HG03565 (cell line): ENCODE measurements around the gene PLCG2.
"Not testable (repeated sequence)": the region's sequence is repeated elsewhere in the genome, so short reads cannot be mapped to it uniquely, and the experiment has no call there.

Experiments used
- ATAC-seq: cut with Tn5 transposase; IDR thresholded peaks from one replicate; pipeline ENCODE4 v1.9.1; 2021; ENCODE audit warnings: mild to moderate bottlenecking, moderate library complexity; ENCODE audit not compliant: unreplicated experiment

PLCG2 gene

DNA sequence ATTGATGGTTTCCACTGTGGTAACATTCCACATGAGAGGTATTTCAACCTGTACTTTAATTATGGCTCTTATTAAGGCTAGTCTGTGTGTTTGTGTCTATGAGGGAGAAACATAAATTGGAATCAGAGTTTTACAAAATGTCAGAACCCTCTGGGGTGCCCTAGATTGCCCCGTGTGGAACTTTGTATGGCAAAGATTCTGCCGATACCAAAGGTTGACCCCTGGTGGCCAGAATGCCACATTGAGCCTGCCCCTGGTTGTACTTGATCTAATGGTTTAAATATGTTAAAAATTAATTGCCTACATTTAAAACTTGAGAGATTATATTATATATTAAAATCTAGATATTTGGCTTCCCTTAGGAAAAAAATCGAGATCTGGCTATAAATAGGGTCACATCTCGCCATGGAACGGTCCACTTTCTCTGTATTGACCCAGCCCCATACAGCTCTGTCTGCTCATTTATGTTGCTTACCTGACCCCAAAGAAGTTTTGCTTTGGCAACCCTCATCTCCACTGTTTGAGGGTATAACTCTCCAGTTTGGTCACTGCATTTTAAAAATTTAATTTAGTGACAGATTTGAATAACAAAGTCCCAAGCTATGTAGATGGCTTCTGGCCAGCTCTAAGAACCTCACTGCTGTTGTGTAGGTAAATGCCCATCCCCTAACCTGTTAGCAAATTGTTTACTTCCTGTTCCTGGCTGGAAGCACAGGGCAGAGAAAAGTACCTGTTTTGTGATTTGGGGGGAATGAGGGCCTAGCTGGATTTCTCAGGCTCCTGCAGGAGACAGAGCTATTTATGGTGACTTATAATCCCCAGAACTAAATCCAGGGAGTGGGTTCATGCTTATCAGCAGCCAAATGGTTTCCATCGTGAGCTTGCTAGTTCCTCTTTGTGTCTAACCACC is 95.0 kb downstream of the PLCG2 start:
- no peak for ATAC-seq

DNA sequence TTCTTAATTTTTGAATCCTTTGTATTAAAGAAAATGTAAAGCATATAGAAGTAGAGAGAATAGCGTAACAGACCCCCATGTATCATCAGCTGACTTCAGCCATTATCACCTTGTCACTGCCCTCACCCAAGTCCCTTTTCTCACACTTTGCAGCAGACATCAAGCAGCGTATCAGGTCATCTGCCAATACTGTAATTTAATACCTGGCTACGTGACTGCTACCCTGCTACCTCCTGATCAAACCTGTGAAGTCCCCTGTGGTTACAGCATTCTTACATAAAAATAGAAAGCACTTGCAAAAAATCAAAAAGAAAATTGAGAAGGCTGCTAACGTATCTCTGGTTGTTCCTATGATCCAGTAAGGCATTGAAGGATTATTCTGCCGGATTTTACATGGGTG is 96.4 kb downstream of the PLCG2 start:
- ATAC-seq = no peak

DNA sequence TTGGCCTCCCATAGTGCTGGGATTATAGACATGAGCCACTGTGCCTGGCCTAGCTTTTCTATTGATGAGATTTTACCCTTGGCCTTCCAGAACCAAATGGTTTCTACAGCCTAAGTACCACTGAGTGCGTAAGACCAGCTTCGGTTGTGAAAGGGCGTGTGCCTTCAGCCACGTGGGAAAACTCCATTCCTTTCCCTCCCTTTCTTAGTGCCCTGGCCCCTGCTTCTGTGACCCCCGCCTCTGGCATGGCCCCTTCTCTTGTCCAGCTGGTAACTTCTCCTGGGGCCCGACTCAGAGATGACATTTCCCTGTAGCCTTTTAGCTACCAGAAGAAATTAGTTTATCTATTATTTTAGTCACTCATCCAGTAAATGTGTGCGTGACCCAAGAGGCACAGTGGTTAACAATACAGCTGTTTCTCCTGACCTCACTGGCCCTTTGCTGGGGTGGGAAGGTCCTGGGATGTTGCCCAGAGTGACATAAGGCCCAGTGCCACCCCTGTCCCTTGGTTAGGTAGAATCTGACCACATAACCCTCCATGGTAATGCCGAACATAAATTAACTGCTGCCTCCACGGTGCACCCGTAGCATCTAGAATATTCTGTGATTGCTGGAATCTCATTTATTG is 97.3 kb downstream of the PLCG2 start:
- no peak for ATAC-seq

DNA sequence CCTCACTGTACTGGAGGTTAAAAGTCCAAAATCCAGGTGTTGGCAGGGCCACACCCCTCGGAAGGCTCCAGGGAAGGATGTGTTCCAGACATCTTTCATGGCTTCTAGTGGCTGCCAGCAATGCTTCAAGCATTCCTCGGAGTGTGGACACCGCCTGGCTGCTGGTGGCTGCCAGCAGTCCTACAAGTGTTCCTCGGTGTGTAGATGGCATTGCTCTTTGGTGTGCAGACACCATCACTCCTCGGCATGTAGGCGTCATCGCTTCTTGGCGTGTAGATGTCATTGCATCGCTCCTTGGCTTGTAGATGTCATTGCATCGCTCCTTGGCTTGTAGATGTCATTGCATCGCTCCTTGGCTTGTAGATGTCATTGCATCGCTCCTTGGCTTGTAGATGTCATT is 98.4 kb downstream of the PLCG2 start:
- ATAC-seq = not testable (repeated sequence)

DNA sequence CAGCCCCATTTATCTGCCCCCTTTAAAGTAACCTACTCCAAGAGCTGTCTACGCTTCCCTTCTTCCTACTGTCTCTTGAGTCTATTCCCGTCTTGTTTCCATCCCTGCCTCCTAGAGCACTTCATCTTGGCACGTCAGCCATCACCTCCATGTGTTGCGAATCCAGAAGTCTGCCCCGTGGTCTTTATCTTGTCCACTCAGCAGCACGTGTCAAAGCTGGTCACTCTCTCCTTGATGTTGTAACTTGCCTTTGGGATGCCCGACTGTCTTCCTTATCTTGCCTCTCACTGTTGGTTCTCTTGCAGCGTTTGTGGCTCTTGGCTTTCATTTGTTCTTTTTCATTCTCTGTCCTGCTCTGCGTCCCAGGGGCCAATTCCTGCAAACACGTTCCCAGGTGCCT is 99.4 kb downstream of the PLCG2 start:
- no peak for ATAC-seq

DNA sequence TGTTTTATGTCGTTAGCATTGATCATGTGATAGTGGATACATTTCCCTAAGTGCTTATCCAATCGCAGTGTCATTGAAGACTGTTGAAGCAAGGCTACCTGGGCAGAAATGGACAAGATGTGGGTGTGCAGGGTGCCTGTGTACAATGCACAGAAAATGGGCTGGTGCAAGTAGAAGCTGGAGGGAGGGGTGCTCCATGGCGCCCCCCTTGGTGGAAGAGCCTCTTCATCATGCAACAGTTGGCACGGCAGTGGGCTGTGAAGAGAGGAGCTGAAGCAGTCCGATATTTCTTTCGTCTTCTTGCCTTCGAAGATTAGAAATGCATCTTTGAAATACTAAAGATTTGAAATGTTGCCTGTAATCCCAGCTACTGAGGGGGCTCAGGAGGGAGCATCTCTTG is 100.5 kb downstream of the PLCG2 start:
- no peak for ATAC-seq

DNA sequence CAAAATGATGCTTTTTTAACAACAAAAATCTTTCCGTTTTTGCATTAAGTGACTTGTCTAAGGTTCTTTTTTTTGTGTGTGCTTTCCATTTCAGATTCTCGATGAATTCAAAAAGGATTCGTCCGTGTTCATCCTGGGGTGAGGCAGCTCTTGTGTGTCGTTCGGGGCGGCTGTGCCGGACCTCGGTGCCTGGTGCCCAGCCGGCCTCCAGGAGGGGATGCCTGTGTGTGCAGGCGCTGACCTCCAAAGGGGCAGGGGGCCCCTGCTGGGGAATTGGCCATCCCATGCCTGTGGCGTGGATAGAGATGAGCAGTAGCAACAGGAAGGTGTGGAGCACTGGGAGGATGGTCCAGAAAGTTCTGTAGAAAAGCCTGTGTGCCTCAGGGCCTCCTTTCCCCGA is 101.7 kb downstream of the PLCG2 start:
- no peak for ATAC-seq

DNA sequence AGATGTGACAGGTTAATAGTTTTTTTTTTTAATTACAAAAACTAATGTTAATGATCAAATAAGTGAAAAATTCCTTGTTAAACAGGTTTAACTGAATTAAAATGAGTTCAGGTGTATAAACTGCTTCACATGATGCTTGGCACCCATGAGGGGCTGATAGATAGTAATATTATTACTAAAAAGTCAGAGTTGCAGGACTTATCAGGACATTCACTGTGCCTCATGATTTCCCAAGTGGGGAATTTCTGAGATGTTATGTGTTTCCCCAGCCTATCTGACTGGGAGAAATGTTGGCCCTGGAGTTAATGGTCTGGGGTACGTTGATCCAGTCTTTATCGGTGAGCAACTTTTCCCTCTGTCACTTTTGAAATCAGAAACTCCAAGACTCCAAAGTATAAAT is 102.1 kb downstream of the PLCG2 start:
- ATAC-seq = no peak

DNA sequence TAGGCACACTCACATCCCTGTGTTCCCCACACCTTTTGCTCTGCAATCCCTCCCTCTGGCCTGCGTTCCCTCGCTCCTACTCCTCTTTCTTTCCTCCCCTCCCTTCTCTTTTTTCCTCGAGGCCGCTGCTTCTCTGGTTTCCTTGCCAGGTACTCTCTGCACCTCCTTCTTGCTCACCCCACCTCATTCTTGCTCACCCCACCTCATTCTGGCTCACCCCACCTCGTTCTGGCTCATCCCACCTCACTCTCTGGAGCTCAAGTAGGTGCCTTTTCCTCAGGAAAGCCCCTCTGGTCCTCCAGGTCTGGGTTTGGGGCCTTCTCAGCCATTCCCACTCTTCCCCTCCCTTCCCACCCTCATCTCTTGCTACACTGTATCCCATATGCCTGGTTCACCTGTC is 103.5 kb downstream of the PLCG2 start:
- no peak for ATAC-seq

DNA sequence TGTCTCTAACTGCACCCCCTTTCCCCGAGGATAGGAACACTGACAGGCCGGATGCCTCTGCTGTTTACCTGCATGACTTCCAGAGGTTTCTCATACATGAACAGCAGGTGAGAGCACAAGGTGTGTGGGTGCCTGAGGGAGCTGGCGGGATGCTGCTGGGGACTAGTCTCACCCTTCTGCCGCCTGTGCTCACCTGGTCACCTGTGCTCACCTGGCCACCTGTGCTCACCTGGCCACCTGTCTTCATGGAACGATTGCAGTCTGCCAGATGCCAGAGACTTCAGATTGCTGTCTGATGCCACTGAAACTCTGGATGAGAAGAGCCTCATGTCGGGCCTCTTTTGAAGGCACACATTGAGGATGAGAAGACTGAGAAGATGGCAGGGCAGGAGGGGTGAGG is 104.1 kb downstream of the PLCG2 start:
- no peak for ATAC-seq

DNA sequence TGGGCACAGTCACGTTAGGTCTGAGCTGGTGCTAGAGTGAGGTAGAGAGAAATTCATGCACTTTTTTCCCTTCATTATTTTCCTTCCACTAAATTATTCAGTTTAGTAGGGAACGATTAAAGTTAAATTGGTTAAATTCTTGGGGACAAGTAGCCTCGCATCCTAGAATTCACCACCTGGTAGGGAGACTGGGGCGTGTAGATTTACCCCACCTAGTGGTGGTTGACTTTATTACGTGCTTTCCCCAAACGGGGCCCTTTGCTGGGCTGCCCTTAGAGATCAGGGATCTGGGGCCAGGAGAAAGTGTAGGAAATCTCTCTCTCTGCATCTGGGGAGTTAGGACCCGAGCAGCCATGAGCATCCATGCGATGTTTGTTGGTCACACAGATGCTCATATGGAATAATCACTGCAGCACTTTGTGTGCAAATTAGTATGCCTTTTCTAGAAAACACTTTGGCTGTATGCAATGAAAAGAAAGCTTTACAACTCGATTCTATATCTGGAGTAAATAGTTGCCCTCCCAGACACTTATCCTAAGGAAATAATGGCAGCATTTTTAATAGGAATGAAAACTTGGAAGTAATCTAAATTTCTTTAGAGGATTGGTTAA is 107.0 kb downstream of the PLCG2 start:
- no peak for ATAC-seq

DNA sequence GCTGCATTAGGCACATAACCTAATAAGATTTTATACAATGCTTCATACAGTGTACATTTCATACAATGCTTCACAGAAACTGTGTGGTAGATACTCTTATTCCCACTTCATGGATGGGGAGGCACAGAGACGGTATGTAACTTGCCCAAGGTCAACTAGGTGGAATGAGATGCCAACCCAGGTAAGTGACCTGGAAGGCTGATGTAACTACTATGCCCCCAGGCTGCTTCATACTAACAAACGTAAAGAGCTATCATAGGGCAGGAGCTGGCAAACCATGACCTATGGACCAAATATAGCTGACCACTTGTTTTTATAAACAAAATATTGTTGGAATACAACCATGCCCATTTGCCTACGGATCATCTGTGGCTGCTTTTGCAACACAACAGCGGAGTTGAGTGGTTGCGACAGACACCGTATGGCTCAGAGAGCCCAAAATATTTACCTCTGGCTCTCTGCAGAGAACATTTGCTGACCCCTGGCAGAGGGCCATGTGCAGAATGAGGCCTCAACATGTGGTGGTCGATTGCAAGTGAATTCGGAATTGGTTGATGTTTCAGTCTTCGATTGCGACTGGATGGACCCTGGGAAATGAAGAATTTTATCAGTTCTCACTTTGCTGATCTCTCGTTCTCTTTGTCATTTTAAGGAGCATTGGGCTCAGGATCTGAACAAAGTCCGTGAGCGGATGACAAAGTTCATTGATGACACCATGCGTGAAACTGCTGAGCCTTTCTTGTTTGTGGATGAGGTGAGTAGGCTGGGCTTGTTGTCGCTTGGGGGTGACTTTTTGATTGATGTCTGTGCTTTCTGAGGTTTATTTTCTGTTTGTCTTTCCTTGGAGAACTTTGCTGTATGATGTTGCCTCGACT is 109.7 kb downstream of the PLCG2 start:
- ATAC-seq = no peak

DNA sequence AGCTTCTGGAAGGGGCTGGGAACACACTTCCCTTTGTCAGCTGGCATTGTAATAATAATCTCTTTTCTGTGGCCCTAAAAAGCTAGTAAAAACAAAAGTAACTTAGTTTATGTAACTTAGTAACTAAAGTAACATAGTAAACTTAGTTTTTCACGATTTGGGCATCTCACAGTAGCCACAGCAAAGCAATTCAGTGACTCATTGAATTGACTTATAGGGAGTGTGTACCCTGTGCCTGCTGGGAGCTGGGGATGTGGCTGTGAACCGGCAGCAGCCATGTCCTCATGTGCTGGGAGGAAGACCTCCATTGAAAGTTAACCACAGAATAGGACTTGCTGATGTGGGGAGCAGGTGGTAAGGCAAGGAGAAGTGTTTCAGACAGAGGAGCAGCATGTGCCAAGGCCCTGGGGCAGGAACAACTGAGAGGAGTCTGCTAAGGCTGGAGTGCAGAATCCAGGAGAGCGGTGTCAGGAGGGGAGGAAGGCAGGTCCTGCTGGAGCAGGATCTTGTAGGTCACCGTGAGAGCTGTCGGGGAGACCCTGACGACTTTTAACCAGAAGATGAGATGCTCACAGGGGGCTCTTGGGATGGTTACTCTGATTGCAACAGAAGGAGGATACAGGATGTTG is 112.8 kb downstream of the PLCG2 start:
- no peak for ATAC-seq

DNA sequence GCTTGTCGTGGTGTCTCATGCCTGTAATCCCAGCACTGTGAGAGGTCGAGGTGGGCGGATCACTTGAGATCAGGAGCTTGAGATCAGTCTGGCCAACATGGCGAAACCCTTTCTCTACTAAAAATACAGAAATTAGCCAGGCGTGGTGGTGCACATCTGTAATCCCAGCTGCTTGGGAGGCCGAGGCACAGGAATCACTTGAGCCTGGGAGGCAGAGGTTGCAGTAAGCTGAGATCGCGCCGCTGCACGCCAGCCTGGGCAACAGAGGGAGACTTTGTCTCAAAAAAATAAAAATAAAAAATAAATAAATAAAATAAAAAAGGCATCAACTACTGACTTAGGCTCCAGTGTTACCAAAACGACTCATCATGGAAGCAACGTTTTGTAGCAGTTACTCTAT is 115.5 kb downstream of the PLCG2 start:
- ATAC-seq = no peak

DNA sequence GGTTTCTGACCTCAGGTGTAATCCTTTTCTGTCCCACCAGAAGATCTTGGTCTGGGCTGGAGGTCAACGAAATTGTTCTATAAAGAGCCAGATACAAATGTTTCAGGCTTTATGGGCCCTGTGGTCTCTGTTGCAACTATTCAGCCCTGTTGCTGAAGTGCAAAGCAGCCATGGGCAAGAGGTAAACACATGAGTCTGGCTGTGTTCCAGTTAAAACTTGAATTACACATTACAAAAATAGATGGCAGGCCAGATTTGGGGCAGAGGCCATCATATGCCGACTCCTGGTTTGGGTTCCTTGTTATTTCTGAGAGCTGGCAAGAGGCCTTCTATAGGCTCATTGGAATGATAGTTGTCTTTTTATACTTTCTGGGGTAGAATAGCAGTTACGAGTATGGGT is 117.8 kb downstream of the PLCG2 start:
- ATAC-seq = no peak

DNA sequence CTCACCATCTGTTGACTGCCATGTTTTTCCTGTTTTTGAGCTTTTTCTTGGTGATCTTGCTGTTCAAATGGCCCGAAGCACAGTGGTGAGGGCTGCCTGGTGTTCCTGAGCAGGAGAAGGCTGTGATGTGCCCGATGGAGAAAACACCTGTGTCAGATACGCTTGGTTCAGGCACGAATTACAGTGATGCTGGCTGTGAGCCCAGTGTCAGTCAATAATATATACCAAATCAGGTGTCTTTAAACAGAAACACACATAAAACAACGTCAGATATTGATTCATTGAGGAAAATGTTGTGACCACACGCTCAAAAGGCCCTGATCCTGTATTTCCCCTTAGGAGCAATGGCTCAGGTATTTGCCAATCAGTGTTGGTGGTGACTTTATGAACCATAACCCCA is 120.5 kb downstream of the PLCG2 start:
- no peak for ATAC-seq

DNA sequence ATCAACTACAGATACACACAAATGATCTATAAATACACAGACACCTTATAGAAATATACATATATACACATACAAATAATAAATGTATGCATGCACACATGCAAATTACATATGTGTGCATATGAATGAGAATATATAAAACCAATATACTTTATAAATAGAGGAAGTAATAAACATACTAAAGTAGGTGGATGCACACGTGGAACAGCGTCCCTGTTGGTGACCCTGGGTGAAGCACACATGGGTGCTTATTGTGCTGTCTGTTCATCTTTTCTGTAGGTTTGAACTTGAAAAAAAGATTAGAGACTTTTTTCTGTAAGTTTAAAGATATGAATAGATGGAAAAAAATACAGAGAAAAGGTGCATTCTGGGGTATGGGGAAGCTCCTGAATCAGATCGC is 120.9 kb downstream of the PLCG2 start:
- no peak for ATAC-seq

DNA sequence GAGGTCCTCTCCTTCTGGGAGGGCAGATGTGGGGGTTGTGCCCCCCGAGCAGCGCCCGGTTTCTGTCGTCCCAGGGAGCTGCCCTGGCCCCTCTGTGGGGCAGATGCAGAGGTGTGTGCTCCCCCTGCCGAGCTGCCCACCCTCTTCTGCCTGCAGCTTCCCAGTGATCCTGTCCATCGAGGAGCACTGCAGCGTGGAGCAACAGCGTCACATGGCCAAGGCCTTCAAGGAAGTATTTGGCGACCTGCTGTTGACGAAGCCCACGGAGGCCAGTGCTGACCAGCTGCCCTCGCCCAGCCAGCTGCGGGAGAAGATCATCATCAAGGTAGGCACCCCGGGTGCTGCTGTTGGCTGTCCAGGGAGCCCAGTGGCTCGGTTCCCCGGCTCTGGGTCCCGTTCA is 121.4 kb downstream of the PLCG2 start:
- no peak for ATAC-seq

DNA sequence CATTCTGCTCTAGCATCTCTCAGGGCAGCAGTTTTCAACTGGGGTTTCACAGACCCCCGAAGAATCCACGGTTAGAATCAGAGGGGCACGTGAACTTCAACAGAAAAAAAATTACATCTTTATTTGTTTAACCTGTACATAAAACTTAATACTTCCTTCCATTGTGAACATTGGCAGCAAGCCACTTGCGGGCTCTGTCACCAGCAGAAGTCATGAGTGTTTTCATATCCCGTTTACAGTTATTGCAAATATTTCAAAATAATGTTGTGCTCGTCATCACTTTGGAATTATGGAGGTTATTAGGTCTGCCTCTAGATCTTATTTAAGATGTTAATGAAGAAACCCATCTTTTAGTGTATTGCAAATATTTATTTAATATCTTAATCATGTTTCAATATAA is 122.4 kb downstream of the PLCG2 start:
- ATAC-seq = no peak

DNA sequence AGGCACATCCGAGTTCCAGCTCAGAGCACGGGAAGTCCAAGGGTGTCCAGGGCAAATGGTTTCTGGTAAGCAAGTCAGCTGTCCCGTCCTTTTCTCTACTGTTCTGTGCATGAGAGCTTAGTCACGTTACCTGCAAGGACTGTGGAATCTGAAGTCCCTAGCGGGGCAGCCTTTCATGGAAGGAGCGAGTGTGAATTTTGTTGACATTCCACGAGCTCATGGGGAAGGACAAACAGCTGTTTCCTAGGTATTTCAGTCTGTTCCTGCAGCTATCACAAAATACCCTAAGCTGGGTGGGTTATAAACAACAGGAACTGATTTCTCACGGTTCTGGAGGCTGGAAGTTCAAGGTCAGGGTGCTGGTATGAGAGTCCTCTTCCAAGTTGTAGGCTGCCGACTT is 122.9 kb downstream of the PLCG2 start:
- ATAC-seq = no peak

DNA sequence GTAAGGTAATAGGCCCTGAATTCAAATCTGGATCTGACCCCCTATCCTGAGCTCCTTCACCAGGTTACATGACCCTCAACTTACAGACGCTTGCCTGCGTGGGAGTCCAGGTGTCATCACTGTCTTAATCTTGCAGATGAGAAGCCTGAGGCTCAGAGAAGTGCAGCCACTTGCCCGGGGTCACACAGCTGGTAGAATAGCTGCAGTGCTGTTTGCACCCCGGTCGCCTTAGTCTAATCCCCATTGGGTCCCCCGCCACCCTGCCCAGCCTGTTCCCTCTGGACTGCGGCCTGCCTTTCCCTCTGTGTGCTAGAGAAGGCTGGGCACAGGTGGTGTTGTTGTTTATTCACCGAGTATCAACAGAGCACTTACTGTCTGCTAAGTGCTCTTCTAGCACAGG is 125.2 kb downstream of the PLCG2 start:
- ATAC-seq = no peak
